ENCODE data around the gene AP3B1.

Gene AP3B1

GRCh38 chr5:78287833-78288232 lies 6.7 kb downstream of the AP3B1 start:
- DNase-seq = no peak

- no peak for DNase-seq
Observed at GRCh38 chr5:78287169-78287568, 7.3 kb downstream of the AP3B1 start.

GRCh38 chr5:78286290-78286689 lies 8.2 kb downstream of the AP3B1 start:
- DNase-seq = no peak

- DNase-seq = no peak
Observed at GRCh38 chr5:78283802-78284201, 10.7 kb downstream of the AP3B1 start.

GRCh38 chr5:78283105-78283504 lies 11.4 kb downstream of the AP3B1 start:
- no peak for DNase-seq

- no peak for DNase-seq
Observed at GRCh38 chr5:78280261-78280660, 14.2 kb downstream of the AP3B1 start.

GRCh38 chr5:78279194-78279593 lies 15.3 kb downstream of the AP3B1 start:
- no peak for DNase-seq

- no peak for DNase-seq
Observed at GRCh38 chr5:78277715-78278114, 16.8 kb downstream of the AP3B1 start.

- DNase-seq = no peak
Observed at GRCh38 chr5:78275998-78276543, 18.4 kb downstream of the AP3B1 start.

- no peak for DNase-seq
Observed at GRCh38 chr5:78274540-78275197, 19.8 kb downstream of the AP3B1 start.

GRCh38 chr5:78273436-78273835 lies 21.1 kb downstream of the AP3B1 start:
- DNase-seq = no peak

- no peak for DNase-seq
Observed at GRCh38 chr5:78271766-78272165, 22.7 kb downstream of the AP3B1 start.

GRCh38 chr5:78269088-78269703 lies 25.3 kb downstream of the AP3B1 start:
- DNase-seq = peak; percentile 9

GRCh38 chr5:78268356-78268755 lies 26.1 kb downstream of the AP3B1 start:
- DNase-seq = no peak

- DNase-seq = no peak
Observed at GRCh38 chr5:78265163-78265562, 29.3 kb downstream of the AP3B1 start.

GRCh38 chr5:78264600-78264999 lies 29.9 kb downstream of the AP3B1 start:
- DNase-seq = no peak

GRCh38 chr5:78260771-78261170 lies 33.7 kb downstream of the AP3B1 start:
- no peak for DNase-seq

- DNase-seq = no peak
Observed at GRCh38 chr5:78253201-78253600, 41.3 kb downstream of the AP3B1 start.

- DNase-seq = no peak
Observed at GRCh38 chr5:78252715-78253114, 41.8 kb downstream of the AP3B1 start.

- no peak for DNase-seq
Observed at GRCh38 chr5:78251663-78252284, 42.7 kb downstream of the AP3B1 start.

GRCh38 chr5:78245136-78245535 lies 49.4 kb downstream of the AP3B1 start:
- no peak for DNase-seq

GRCh38 chr5:78243639-78244038 lies 50.9 kb downstream of the AP3B1 start:
- no peak for DNase-seq

GRCh38 chr5:78243091-78243490 lies 51.4 kb downstream of the AP3B1 start:
- no peak for DNase-seq

- DNase-seq = no peak
Observed at GRCh38 chr5:78242001-78242400, 52.5 kb downstream of the AP3B1 start.

Measured in NCI-H2081 treated with DMSO at 0.1 percent for 48 hours (cell line).